ENCODE measurements around the gene LATS2. TPM values are rescaled to one million over a fixed set of nuclear protein-coding genes. Genes with fewer than 3 reads are reported as not detected.
"Not testable (repeated sequence)": the region's sequence is repeated elsewhere in the genome, so short reads cannot be mapped to it uniquely, and the experiment has no call there.

LATS2 gene
- total RNA-seq, 3 donors from 2014 or later: 0.71 to 1.3 (median 1.2) TPM

DNA sequence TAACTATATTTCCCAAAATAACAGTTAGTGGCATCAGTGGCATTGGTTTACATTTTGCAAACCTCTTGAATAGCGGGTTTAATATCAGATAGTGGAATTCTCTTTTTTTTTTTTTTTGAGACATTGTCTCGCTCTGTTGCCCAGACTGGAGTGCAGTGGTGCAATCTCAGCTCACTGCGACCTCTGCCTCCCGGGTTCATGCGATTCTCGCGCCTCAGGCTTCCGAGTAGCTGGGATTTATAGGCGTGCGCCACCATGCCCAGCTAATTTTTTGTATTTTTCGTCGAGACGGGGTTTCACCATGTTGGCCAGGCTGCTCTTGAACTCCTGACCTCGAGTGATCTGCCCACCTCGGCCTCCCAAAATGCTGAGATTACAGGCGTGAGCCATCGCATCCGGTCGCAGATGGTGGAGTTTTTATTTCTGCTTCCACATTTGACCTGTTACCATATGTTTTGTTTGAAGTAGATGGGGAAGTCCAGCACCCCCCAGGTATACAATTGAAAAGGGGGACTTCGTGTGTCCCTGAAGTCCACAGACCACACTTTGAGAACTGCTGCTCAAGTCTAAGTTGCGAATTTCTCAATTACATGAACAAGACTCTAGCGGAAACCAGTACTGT is 118.3 kb downstream of the LATS2 start:
- Mint-ChIP-seq H3K36me3 (ENCODE audit: insufficient read depth) (no peaks in the 10 kb centered on the region), H3K27me3 (ENCODE audit: low read depth) (peaks cover 46% of the 10 kb centered on the region), H3K4me1 (ENCODE audit: low read depth) (peaks cover 7% of the 10 kb centered on the region), H3K9me3 (no peaks in the 10 kb centered on the region), H3K4me3 (no peak overlapping the region)
- DNase-seq: no peak
- ATAC-seq: no peak

DNA sequence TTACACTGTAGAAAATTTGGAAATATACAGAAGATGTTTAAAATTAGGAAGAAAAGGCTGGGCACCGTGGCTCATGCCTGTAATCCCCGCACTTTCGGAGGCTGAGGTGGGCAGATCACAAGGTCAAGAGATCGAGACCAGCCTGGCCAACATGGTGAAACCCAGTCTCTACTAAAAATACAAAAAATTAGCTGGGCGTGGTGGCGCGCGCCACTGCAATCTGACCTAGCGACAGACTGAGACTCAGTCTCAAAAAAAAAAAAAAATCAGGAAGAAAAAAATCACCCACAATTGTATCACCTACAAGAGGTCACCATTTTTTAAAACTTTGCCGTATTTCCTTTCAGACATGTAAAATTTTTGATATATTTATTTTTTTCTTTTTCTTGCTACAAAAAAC is 120.9 kb downstream of the LATS2 start:
- not testable (repeated sequence) for ATAC-seq; H3K4me3 Mint-ChIP-seq; DNase-seq; H3K9me3 Mint-ChIP-seq; H3K36me3 Mint-ChIP-seq (ENCODE audit: insufficient read depth); H3K4me1 Mint-ChIP-seq (ENCODE audit: low read depth)
- peaks cover 25% of the 10 kb centered on the region for H3K27me3 Mint-ChIP-seq (ENCODE audit: low read depth)

DNA sequence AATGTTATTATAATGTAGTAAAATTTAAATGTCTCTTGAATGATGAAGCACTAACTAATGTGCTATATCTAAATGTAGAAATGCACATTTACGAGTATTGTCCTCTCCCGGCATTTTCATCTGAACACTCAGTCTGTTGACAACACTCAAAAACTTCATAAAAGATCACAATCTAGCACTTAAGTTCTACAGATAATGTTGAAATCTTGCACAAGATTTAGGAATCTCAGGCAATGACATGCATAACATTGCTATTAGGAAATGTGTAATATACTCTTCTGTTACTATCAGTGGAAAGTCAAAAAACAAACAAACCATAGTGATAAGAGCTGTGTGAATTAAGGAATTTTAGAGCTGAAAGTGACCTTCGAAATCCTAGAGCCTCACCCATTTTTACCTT is 121.3 kb downstream of the LATS2 start:
- H3K9me3 Mint-ChIP-seq: no peaks in the 10 kb centered on the region
- H3K4me1 Mint-ChIP-seq (ENCODE audit: low read depth): no peaks in the 10 kb centered on the region
- H3K27me3 Mint-ChIP-seq (ENCODE audit: low read depth): peaks cover 21% of the 10 kb centered on the region
- H3K4me3 Mint-ChIP-seq: no peak overlapping the region
- no peaks in the 10 kb centered on the region for H3K36me3 Mint-ChIP-seq (ENCODE audit: insufficient read depth)
- DNase-seq: no peak
- no peak for ATAC-seq

DNA sequence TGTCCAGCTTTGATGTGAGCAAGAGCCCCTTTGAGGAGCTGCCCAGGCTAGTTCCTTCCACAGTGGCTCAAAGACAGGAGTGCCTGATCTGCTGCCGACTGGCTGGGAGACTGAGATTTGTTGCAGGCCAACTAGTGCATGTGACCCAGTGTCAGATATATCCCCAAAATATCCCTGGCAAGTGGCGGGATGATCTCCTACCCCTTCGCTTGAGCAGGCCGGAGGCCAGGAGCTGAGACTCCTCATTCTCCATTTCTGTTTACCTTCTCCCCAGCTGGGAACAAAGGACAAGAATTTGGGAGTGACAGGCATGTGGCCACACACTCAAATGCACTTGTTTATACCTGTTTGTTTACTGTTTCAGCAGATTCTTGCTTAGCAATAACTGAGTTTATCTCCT is 121.7 kb downstream of the LATS2 start:
- H3K27me3 Mint-ChIP-seq (ENCODE audit: low read depth): peaks cover 18% of the 10 kb centered on the region
- H3K9me3 Mint-ChIP-seq: no peaks in the 10 kb centered on the region
- DNase-seq (no peak), ATAC-seq (no peak)
- H3K4me1 Mint-ChIP-seq (ENCODE audit: low read depth): no peaks in the 10 kb centered on the region
- no peak overlapping the region for H3K4me3 Mint-ChIP-seq
- H3K36me3 Mint-ChIP-seq (ENCODE audit: insufficient read depth): no peaks in the 10 kb centered on the region

DNA sequence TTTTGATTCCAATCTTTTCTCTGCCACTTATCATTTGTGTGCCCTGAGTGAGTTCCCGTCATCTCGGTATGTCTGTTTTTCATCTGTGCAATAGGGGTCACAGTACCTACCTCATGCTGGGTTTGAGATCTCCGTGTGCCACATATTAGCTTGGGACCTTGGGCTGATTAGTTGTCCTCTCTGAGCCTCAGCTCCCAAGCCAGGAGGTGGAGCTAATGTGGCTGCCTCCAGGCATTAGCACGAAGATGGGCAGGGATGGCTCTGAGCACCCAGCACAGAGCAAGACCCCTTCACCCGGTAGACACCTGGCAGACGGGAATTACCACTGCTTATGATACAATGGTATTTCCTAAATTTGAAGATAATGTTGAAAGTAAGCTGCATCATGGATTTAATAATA is 123.1 kb downstream of the LATS2 start:
- H3K36me3 Mint-ChIP-seq (ENCODE audit: insufficient read depth): no peaks in the 10 kb centered on the region
- H3K9me3 Mint-ChIP-seq: no peaks in the 10 kb centered on the region
- no peaks in the 10 kb centered on the region for H3K4me1 Mint-ChIP-seq (ENCODE audit: low read depth)
- peaks cover 11% of the 10 kb centered on the region for H3K27me3 Mint-ChIP-seq (ENCODE audit: low read depth)
- H3K4me3 Mint-ChIP-seq: no peak overlapping the region
- DNase-seq: no peak
- no peak for ATAC-seq

- DNase-seq (no peak), ATAC-seq (no peak)
- Mint-ChIP-seq H3K9me3 (no peaks in the 10 kb centered on the region), H3K4me3 (no peak overlapping the region), H3K4me1 (ENCODE audit: low read depth) (no peaks in the 10 kb centered on the region), H3K27me3 (ENCODE audit: low read depth) (no peaks in the 10 kb centered on the region), H3K36me3 (ENCODE audit: insufficient read depth) (no peaks in the 10 kb centered on the region)
These were observed 133.7 kb downstream of the LATS2 start for GRCh38 chr13:20927596-20928257.

DNA sequence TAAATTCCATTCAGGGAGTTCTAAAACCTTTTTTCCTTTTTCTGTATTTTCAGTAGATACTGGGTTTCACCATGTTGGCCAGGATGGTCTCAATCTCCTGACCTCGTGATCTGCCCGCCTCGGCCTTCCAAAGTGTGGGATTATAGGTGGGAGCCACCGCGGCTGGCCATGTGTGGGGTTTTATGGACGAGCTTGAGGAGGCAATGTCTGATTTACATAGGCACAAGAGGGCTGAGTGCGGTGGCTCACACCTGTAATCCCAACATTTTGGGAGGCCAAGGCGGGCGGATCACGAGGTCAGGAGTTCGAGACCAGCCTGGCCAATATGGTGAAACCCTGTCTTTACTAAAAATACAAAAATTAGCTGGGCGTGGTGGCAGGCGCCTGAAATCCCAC is 136.0 kb downstream of the LATS2 start:
- not testable (repeated sequence) for H3K4me1 Mint-ChIP-seq (ENCODE audit: low read depth); DNase-seq; H3K4me3 Mint-ChIP-seq

DNA sequence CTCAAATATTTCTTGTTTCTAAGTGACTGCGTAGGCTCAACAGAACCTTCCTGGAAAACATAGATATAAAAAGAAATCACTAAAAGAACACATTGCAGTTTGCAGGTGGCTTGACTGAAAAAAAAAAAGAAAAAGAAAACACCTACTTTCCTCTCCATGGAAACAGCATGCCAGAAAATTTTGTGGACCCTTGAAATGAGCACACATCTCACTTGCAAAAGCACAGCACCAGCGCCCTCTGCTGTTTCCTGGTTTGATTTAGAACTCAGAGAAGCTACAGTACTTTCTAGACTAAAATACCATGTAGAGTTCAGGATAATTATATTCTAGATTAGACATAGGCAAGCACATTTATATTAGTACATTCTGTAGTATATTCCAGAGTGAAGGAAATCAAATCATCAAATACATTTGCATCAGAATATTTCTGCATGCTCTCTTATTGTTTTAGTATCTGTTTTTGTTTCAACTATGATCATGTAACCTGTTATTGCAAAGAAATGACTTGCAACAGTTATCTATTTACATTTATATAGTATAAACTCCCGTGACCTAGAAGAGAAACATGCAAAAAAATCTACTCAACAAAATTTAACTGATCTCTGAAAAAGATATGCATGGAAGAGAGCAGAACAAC is 136.5 kb downstream of the LATS2 start:
- DNase-seq (peak; percentile 64), ATAC-seq (peak in 1 of 2 donors; percentile 48)
- no peaks in the 10 kb centered on the region for H3K27me3 Mint-ChIP-seq (ENCODE audit: low read depth)
- H3K4me3 Mint-ChIP-seq: no peak overlapping the region
- H3K36me3 Mint-ChIP-seq (ENCODE audit: insufficient read depth): no peaks in the 10 kb centered on the region
- no peaks in the 10 kb centered on the region for H3K9me3 Mint-ChIP-seq
- H3K4me1 Mint-ChIP-seq (ENCODE audit: low read depth): no peaks in the 10 kb centered on the region

More for the DNA sequence above, 136.0 kb downstream of the LATS2 start:
- not testable (repeated sequence) for H3K27me3 Mint-ChIP-seq (ENCODE audit: low read depth); H3K9me3 Mint-ChIP-seq; H3K36me3 Mint-ChIP-seq (ENCODE audit: insufficient read depth); ATAC-seq

GRCh38 chr13:20923272-20923671 is 138.1 kb downstream of the LATS2 start:
- DNase-seq (no peak), ATAC-seq (no peak)
- Mint-ChIP-seq H3K36me3 (ENCODE audit: insufficient read depth) (no peaks in the 10 kb centered on the region), H3K27me3 (ENCODE audit: low read depth) (no peaks in the 10 kb centered on the region), H3K9me3 (no peaks in the 10 kb centered on the region), H3K4me1 (ENCODE audit: low read depth) (no peaks in the 10 kb centered on the region), H3K4me3 (no peak overlapping the region)

Other genes starting within 250 kb of the LATS2 start
- gene XPO4, start 158.8 kb downstream of the LATS2 start, total RNA-seq: 10 to 100 TPM; 31.6 to 38.5 (median 38.1) TPM
- gene SAP18, start 78.5 kb upstream of the LATS2 start, total RNA-seq: 100 to 1,000 TPM; 317 to 345 (median 339) TPM
- 10 to 100 TPM in 2 of 3 donors, 1 to 10 TPM in 1; 7.3 to 15.1 (median 11.6) TPM for gene SKA3, start 115.0 kb upstream of the LATS2 start, total RNA-seq
- gene MRPL57, start 115.1 kb upstream of the LATS2 start, total RNA-seq: 10 to 100 TPM; 30.8 to 34.1 (median 32.0) TPM

All from activated T-cell treated with anti-CD3 and anti-CD28 coated beads, Interleukin-2, amount 50 U/mL, for 4 hours (primary cell).